Naive thymus-derived CD4-positive, alpha-beta T cell (primary cell): Measurements from ENCODE around the gene ZSCAN22. TPM values are rescaled to one million over a fixed set of nuclear protein-coding genes. Genes with fewer than 3 reads are reported as not detected.

Experiments used
- ATAC-seq: fragments of 150-1000 bp; cut with Tn5 transposase; 2 replicates; pipeline ENCODE4 v1.10.0; 2021; ENCODE audit warnings: mild to moderate bottlenecking, moderate library complexity
- CTCF ChIA-PET: fragments of 350-600 bp; sonication (Branson Sonifier 250); formaldehyde crosslinking; loops from one replicate; lab custom pipeline; 2021; ENCODE audit warnings: antibody characterized with exemption; lab: Charles Lee
- POLR2A ChIA-PET: fragments of 350-600 bp; sonication (Branson Sonifier 250); formaldehyde crosslinking; loops from one replicate; lab custom pipeline; 2021; ENCODE audit warnings: antibody characterized with exemption, inconsistent platforms; lab: Charles Lee
- DNase-seq, 9 donors: peaks; one replicate each; pipeline versions ENCODE4 v3.0.0 to v3.0.0-alpha.2; 2020 to 2022; ENCODE audit warnings: mixed read lengths in 1 of 9
- H3K27ac ChIP-seq: one replicate; pipeline ENCODE4 v1.7.0; 2013; ENCODE audit warnings: mild to moderate bottlenecking, low read depth, low read length, moderate library complexity
- H3K27me3 ChIP-seq, 2 donors: one replicate each; pipeline ENCODE4 v1.7.0; 2013; ENCODE audit warnings: low read length in 2 of 2, mild to moderate bottlenecking in 2 of 2, moderate library complexity in 2 of 2; ENCODE audit not compliant: control insufficient read depth in 2 of 2, insufficient read depth in 2 of 2
- H3K36me3 ChIP-seq, 3 experiments: 1 replicate in 2 of 3; 2 replicates in 1 of 3; pipeline ENCODE4 v1.7.0; 2013; ENCODE audit warnings: low read length in 3 of 3, mild to moderate bottlenecking in 3 of 3, moderate library complexity in 1 of 3; ENCODE audit not compliant: insufficient read depth in 3 of 3, control insufficient read depth in 2 of 3
- H3K4me1 ChIP-seq, 2 donors: one replicate each; pipeline ENCODE4 v1.7.0; 2013; ENCODE audit warnings: low read length in 2 of 2, mild to moderate bottlenecking in 2 of 2, moderate library complexity in 1 of 2; ENCODE audit not compliant: control insufficient read depth in 2 of 2, insufficient read depth in 2 of 2
- H3K4me3 ChIP-seq: 2 replicates; pipeline ENCODE4 v1.7.0; 2013; ENCODE audit warnings: mild to moderate bottlenecking, low read length
- H3K9me3 ChIP-seq, 3 experiments: 1 replicate in 2 of 3; 2 replicates in 1 of 3; pipeline ENCODE4 v1.7.0; 2013; ENCODE audit warnings: low read length in 3 of 3; ENCODE audit not compliant: control insufficient read depth in 2 of 3
- H3K27ac Mint-ChIP-seq, 9 donors: one replicate each; pipeline ENCODE4 v1.8.0; 2020 to 2022; ENCODE audit warnings: mixed read lengths in 9 of 9, mild to moderate bottlenecking in 8 of 9, moderate library complexity in 5 of 9, inconsistent platforms in 2 of 9
- H3K27me3 Mint-ChIP-seq, 5 donors: one replicate each; pipeline ENCODE4 v1.8.0; 2021 to 2022; ENCODE audit warnings: mixed read lengths in 5 of 5, mild to moderate bottlenecking in 1 of 5
- H3K36me3 Mint-ChIP-seq, 5 donors: one replicate each; pipeline ENCODE4 v1.8.0; 2020 to 2022; ENCODE audit warnings: mixed read lengths in 5 of 5, mild to moderate bottlenecking in 3 of 5, inconsistent platforms in 1 of 5
- H3K4me1 Mint-ChIP-seq, 7 donors: one replicate each; pipeline ENCODE4 v1.8.0; 2020 to 2022; ENCODE audit warnings: mixed read lengths in 7 of 7, mild to moderate bottlenecking in 3 of 7, inconsistent platforms in 1 of 7
- H3K4me3 Mint-ChIP-seq, 10 donors: one replicate each; pipeline ENCODE4 v1.8.0; 2020 to 2022; ENCODE audit warnings: mild to moderate bottlenecking in 10 of 10, mixed read lengths in 10 of 10, moderate library complexity in 6 of 10, inconsistent platforms in 2 of 10
- H3K9me3 Mint-ChIP-seq, 11 donors: one replicate each; pipeline ENCODE4 v1.8.0; 2020 to 2022; ENCODE audit warnings: mixed read lengths in 11 of 11, mild to moderate bottlenecking in 4 of 11, inconsistent platforms in 1 of 11, moderate library complexity in 1 of 11
- intact Hi-C, 2 donors: fragments of 100-400 bp; cut with micrococcal nuclease; formaldehyde crosslinking; loops; one replicate each; pipeline ENCODE4 v1.15.1; 2023
- polyA plus RNA-seq, 2 donors: library from polyadenylated mRNA; unstranded; fragments of 300-500 nt; fragmentation: Illumina TruSeq; gene quantifications; one replicate each; pipeline ENCODE4 v1.2.3, GENCODE V29; 2021
- total RNA-seq, 6 experiments: library from RNA in 5 of 6; stranded (reverse) in 5 of 6; gene quantifications; 1 replicate in 5 of 6; 2 replicates in 1 of 6; pipeline ENCODE4 v1.2.3 and lab custom pipeline; 2021 to 2026

Gene ZSCAN22
- total and polyA plus RNA-seq, 7 experiments from 2014 or later, result 1.1 to 6.0 (median 3.6) TPM

- Mint-ChIP-seq H3K27ac (no peak overlapping the region), H3K27me3 (peaks cover 0 to 5% (median 0%) of the 10 kb centered on the region in 5 donors), H3K36me3 (peaks cover 3 to 13% (median 6%) of the 10 kb centered on the region in 5 donors), H3K4me1 (peaks cover 16 to 43% (median 30%) of the 10 kb centered on the region in 7 donors), H3K9me3 (peaks cover 0 to 4% (median 0%) of the 10 kb centered on the region in 11 donors), H3K4me3 (no peak overlapping the region)
- DNase-seq (no peak), ATAC-seq (no peak)
- Histone ChIP-seq H3K4me1 (peaks cover 0 to 7% of the 10 kb centered on the region in 2 donors), H3K27ac (no peak overlapping the region), H3K4me3 (no peak overlapping the region), H3K9me3 (no peaks in the 10 kb centered on the region), H3K27me3 (no peaks in the 10 kb centered on the region), H3K36me3 (no peaks in the 10 kb centered on the region)
- intact Hi-C loops, result no loop called here
- ChIA-PET POLR2A (interaction anchor here (1.2 kb wide), 1 partner anchor 11 kb away, joined by 4 read pairs; no protein-coding TSS in a partner anchor), CTCF (no interaction called here)
Observed at GRCh38 chr19:58350871-58351557, 24.2 kb downstream of the ZSCAN22 start.

GRCh38 chr19:58351558-58351878 is 24.7 kb downstream of the ZSCAN22 start:
- no peak overlapping the region for H3K27ac ChIP-seq
- CTCF ChIA-PET, result no interaction called here
- H3K27me3 ChIP-seq, result no peaks in the 10 kb centered on the region
- DNase-seq, result no peak
- H3K9me3 ChIP-seq, result no peaks in the 10 kb centered on the region
- no peak overlapping the region for H3K4me3 ChIP-seq
- intact Hi-C loops, result no loop called here
- peaks cover 3 to 12% (median 6%) of the 10 kb centered on the region in 5 donors for H3K36me3 Mint-ChIP-seq
- H3K36me3 ChIP-seq, result no peaks in the 10 kb centered on the region
- H3K4me3 Mint-ChIP-seq, result no peak overlapping the region
- H3K27me3 Mint-ChIP-seq, result peaks cover 0 to 5% (median 0%) of the 10 kb centered on the region in 5 donors
- H3K9me3 Mint-ChIP-seq, result peaks cover 0 to 3% (median 0%) of the 10 kb centered on the region in 11 donors
- H3K27ac Mint-ChIP-seq, result no peak overlapping the region
- peaks cover 0 to 7% of the 10 kb centered on the region in 2 donors for H3K4me1 ChIP-seq
- no peak for ATAC-seq
- peaks cover 14 to 40% (median 30%) of the 10 kb centered on the region in 7 donors for H3K4me1 Mint-ChIP-seq
- POLR2A ChIA-PET, result no interaction called here

GRCh38 chr19:58351990-58352755 is 25.4 kb downstream of the ZSCAN22 start:
- H3K4me3 Mint-ChIP-seq, result peak overlapping the region in 1 of 10 donors; percentile 1
- H3K27ac ChIP-seq, result no peak overlapping the region
- POLR2A ChIA-PET, result no interaction called here

GRCh38 chr19:58352760-58353671 is 26.2 kb downstream of the ZSCAN22 start, which contains the start of gene A1BG:
Gene A1BG (minus strand): TSS chr19:58353492. CDS start chr19:58353437, 55 bp downstream.
- ChIA-PET CTCF (no interaction called here), POLR2A (no interaction called here)
- peaks cover 0 to 5% (median 0%) of the 10 kb centered on the region in 5 donors for H3K27me3 Mint-ChIP-seq
- H3K36me3 ChIP-seq, result no peaks in the 10 kb centered on the region
- intact Hi-C loops, result no loop called here
- peaks cover 9 to 36% (median 27%) of the 10 kb centered on the region in 7 donors for H3K4me1 Mint-ChIP-seq
- H3K4me1 ChIP-seq, result peaks cover 6 to 7% of the 10 kb centered on the region in 2 donors
- peaks cover 3 to 12% (median 6%) of the 10 kb centered on the region in 5 donors for H3K36me3 Mint-ChIP-seq
- no peak for DNase-seq
- peak within 1 kb of the TSS in 1 of 9 donors; percentile 54 for H3K27ac Mint-ChIP-seq
- H3K27ac ChIP-seq, result no peak within 1 kb of the TSS
- H3K27me3 ChIP-seq, result no peaks in the 10 kb centered on the region
- no peak for ATAC-seq
- no peaks in the 10 kb centered on the region for H3K9me3 ChIP-seq
- H3K4me3 ChIP-seq, result no peak within 1 kb of the TSS
- H3K4me3 Mint-ChIP-seq, result peak within 1 kb of the TSS in 4 of 10 donors; percentile 1 to 51 (median 20)
- peaks cover 0 to 3% (median 0%) of the 10 kb centered on the region in 11 donors for H3K9me3 Mint-ChIP-seq

More at GRCh38 chr19:58351990-58352755, 25.4 kb downstream of the ZSCAN22 start:
- Mint-ChIP-seq H3K9me3 (peaks cover 0 to 3% (median 0%) of the 10 kb centered on the region in 11 donors), H3K4me1 (peaks cover 14 to 39% (median 30%) of the 10 kb centered on the region in 7 donors), H3K27ac (peak overlapping the region in 1 of 9 donors; percentile 54), H3K27me3 (peaks cover 0 to 5% (median 0%) of the 10 kb centered on the region in 5 donors), H3K36me3 (peaks cover 3 to 12% (median 6%) of the 10 kb centered on the region in 5 donors)
- no peak for DNase-seq
- H3K4me3 ChIP-seq, result no peak overlapping the region
- no peaks in the 10 kb centered on the region for H3K27me3 ChIP-seq
- no peaks in the 10 kb centered on the region for H3K36me3 ChIP-seq
- CTCF ChIA-PET, result no interaction called here
- ATAC-seq, result no peak
- intact Hi-C loops, result no loop called here
- peaks cover 4 to 7% of the 10 kb centered on the region in 2 donors for H3K4me1 ChIP-seq
- H3K9me3 ChIP-seq, result no peaks in the 10 kb centered on the region

DNA sequence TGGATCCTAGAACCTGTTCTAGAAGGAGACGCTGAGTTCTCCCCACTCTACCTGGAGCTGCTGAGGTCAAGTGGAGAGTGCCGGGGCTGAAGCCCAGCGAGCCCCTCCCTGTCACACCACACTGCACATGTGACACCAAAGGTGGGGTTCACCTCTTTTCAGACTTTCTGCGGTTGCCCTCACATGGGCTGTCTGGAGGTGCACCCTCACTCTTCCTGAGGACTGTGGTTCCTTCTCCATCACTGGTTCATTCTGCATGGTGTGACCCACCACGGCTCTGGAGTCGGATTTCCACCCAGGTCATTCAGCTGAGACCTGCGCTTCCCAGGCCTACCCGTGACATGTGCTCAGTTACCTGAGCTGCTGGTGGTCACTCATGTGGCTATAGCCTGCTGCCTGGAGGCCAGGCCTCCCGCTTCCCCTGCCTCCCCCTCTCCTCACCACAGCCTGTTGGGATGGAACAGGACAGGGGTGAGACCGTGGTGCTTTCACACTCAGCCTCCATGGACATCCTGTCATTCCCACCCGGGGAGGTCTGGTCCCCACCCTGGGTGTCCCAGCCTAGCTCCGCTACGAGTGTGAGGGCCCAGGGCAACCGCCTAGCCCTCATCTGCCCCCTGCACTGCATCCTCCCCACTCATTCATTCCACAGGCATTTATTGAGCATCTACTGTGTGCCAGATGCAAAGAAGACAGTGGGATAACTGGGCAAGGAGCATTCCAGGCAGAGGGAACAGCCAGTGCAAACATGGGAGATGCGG is 27.1 kb downstream of the ZSCAN22 start:
- ChIA-PET POLR2A (no interaction called here), CTCF (no interaction called here)
- H3K4me1 Mint-ChIP-seq, result peaks cover 6 to 29% (median 18%) of the 10 kb centered on the region in 7 donors
- Histone ChIP-seq H3K27ac (no peak overlapping the region), H3K36me3 (no peaks in the 10 kb centered on the region), H3K4me1 (peaks cover 0 to 6% of the 10 kb centered on the region in 2 donors), H3K27me3 (no peaks in the 10 kb centered on the region), H3K4me3 (no peak overlapping the region), H3K9me3 (no peaks in the 10 kb centered on the region)
- H3K4me3 Mint-ChIP-seq, result peak overlapping the region in 3 of 10 donors; percentile 16 to 51 (median 25)
- peaks cover 0 to 5% (median 0%) of the 10 kb centered on the region in 5 donors for H3K27me3 Mint-ChIP-seq
- peaks cover 3 to 10% (median 6%) of the 10 kb centered on the region in 5 donors for H3K36me3 Mint-ChIP-seq
- peaks cover 0 to 3% (median 0%) of the 10 kb centered on the region in 11 donors for H3K9me3 Mint-ChIP-seq
- no peak for ATAC-seq
- DNase-seq, result no peak
- intact Hi-C loops, result no loop called here
- H3K27ac Mint-ChIP-seq, result no peak overlapping the region
